BLaER1 (cell line): Measurements from ENCODE around the gene CARM1.

Experiments used
- H3K27ac ChIP-seq: shearing (Covaris generic); formaldehyde crosslinking; 2 replicates; pipeline ENCODE4 v1.8.1; 2022
- H3K27me3 ChIP-seq: shearing (Covaris generic); formaldehyde crosslinking; 2 replicates; pipeline ENCODE4 v1.8.1; 2022
- H3K36me3 ChIP-seq: shearing (Covaris generic); formaldehyde crosslinking; 2 replicates; pipeline ENCODE4 v1.8.1; 2022
- H3K4me1 ChIP-seq: shearing (Covaris generic); formaldehyde crosslinking; 2 replicates; pipeline ENCODE4 v1.8.1; 2022
- H3K4me2 ChIP-seq: shearing (Covaris generic); formaldehyde crosslinking; 2 replicates; pipeline ENCODE4 v1.8.1; 2022
- H3K4me3 ChIP-seq: shearing (Covaris generic); formaldehyde crosslinking; 2 replicates; pipeline ENCODE4 v1.8.1; 2022
- H3K9ac ChIP-seq: shearing (Covaris generic); formaldehyde crosslinking; 2 replicates; pipeline ENCODE4 v1.8.1; 2022
- H3K9me3 ChIP-seq: shearing (Covaris generic); formaldehyde crosslinking; 2 replicates; pipeline ENCODE4 v1.8.1; 2022
- H4K20me1 ChIP-seq: shearing (Covaris generic); formaldehyde crosslinking; 2 replicates; pipeline ENCODE4 v1.8.1; 2022
- Cebpa-rat ChIP-seq: shearing (Covaris generic); IDR thresholded peaks from 2 replicates; pipeline ENCODE4 v1.8.1; 2022

Gene CARM1

DNA sequence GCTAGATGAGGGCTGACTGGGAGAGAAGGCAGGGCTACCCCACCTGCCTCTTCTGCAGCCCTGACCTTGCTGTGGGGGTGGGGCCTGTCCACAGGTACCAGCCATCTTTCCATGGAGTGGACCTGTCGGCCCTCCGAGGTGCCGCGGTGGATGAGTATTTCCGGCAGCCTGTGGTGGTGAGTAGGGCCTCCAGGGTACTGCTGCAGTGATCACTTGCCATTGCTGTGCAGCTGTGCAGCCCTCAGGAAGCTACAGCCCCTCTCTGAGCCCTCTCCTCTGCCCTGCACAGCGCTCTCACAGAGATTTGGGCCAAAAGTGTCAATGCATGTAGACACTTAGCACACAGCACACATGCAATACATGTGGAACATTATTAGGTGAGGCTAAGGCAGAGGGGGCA lies 45.2 kb downstream of the CARM1 start:
- no peaks in the 10 kb centered on the region for H3K4me1 ChIP-seq
- no peak overlapping the region for H3K9ac ChIP-seq
- no peak overlapping the region for H3K27ac ChIP-seq
- no peak overlapping the region for H3K4me3 ChIP-seq
- no peak overlapping the region for H3K4me2 ChIP-seq
- no peaks in the 10 kb centered on the region for H3K9me3 ChIP-seq
- no peak for TF ChIP-seq Cebpa-rat
- peaks cover 72% of the 10 kb centered on the region for H4K20me1 ChIP-seq
- no peaks in the 10 kb centered on the region for H3K27me3 ChIP-seq
- H3K36me3 ChIP-seq = peaks cover 100% of the 10 kb centered on the region

- TF ChIP-seq Cebpa-rat = no peak
- H3K27ac ChIP-seq = no peak overlapping the region
- no peaks in the 10 kb centered on the region for H3K4me1 ChIP-seq
- H3K36me3 ChIP-seq = peaks cover 99% of the 10 kb centered on the region
- H3K4me3 ChIP-seq = no peak overlapping the region
- no peaks in the 10 kb centered on the region for H3K27me3 ChIP-seq
- peaks cover 86% of the 10 kb centered on the region for H4K20me1 ChIP-seq
- no peak overlapping the region for H3K4me2 ChIP-seq
- H3K9ac ChIP-seq = no peak overlapping the region
- H3K9me3 ChIP-seq = no peaks in the 10 kb centered on the region
Observed at GRCh38 chr19:10918359-10918758, 47.0 kb downstream of the CARM1 start.

DNA sequence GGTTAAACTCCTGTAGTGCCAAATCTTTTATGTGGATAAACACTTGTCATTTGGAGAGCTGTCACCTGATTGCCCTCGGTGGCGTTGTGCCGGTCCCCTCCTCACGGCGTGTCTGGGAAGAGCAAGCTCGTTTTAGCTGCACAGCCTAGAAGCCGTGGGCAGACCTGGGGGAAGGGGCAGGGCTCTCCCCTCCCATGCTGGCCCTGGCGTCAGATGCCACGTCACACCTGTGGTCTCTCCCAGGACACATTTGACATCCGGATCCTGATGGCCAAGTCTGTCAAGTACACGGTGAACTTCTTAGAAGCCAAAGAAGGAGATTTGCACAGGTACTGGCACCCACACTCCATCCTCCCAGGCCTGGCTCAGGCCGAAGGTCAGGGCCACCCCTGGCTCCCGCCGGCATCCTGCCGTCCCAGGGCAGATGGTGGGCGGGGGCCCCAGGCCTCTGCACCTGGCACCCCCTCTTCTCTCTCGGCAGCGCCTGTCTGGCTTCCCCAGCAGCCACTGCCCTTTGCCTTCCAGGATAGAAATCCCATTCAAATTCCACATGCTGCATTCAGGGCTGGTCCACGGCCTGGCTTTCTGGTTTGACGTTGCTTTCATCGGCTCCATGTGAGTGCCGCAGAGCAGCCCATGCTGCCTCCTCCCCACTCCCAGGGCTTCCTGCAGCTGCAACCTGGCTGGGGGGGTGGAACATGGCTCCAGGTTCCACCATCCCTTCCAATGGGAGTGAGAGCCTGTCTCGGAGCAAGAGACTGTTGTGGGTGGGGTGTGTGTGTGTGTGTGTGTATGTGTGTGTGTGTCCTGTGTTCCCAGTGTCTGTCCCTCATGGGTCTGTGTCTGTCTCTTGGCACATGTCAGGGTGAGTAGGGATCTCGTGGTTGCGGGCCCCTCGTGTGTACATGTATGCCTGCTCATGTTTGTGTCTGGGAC lies 48.3 kb downstream of the CARM1 start:
- H3K9ac ChIP-seq = no peak overlapping the region
- H3K27ac ChIP-seq = no peak overlapping the region
- H3K27me3 ChIP-seq = no peaks in the 10 kb centered on the region
- H3K9me3 ChIP-seq = no peaks in the 10 kb centered on the region
- no peak overlapping the region for H3K4me2 ChIP-seq
- no peaks in the 10 kb centered on the region for H3K4me1 ChIP-seq
- H3K4me3 ChIP-seq = no peak overlapping the region
- TF ChIP-seq Cebpa-rat = no peak
- H3K36me3 ChIP-seq = peaks cover 99% of the 10 kb centered on the region
- peaks cover 85% of the 10 kb centered on the region for H4K20me1 ChIP-seq

- Histone ChIP-seq H3K4me3 (no peak overlapping the region), H3K36me3 (peaks cover 99% of the 10 kb centered on the region), H3K4me1 (no peaks in the 10 kb centered on the region), H3K27me3 (no peaks in the 10 kb centered on the region), H4K20me1 (peaks cover 78% of the 10 kb centered on the region), H3K27ac (no peak overlapping the region), H3K9ac (no peak overlapping the region), H3K4me2 (no peak overlapping the region), H3K9me3 (no peaks in the 10 kb centered on the region)
- TF ChIP-seq Cebpa-rat = no peak
Observed at GRCh38 chr19:10920288-10920655, 48.9 kb downstream of the CARM1 start.

DNA sequence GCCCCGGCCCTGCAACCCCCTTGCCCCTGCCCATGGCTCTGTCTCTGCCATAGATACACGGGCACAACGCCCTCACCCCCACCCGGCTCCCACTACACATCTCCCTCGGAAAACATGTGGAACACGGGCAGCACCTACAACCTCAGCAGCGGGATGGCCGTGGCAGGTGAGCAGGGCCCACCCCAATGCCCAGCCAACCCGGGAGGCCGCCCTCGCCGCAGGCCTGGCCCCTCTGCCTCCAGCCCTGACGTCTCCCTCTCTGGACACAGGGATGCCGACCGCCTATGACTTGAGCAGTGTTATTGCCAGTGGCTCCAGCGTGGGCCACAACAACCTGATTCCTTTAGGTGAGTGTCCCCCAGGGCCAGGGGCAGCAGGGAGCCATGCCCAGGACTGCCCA lies 49.4 kb downstream of the CARM1 start:
- H3K4me2 ChIP-seq = no peak overlapping the region
- no peaks in the 10 kb centered on the region for H3K9me3 ChIP-seq
- H3K9ac ChIP-seq = no peak overlapping the region
- peaks cover 73% of the 10 kb centered on the region for H4K20me1 ChIP-seq
- H3K4me1 ChIP-seq = no peaks in the 10 kb centered on the region
- H3K4me3 ChIP-seq = no peak overlapping the region
- H3K36me3 ChIP-seq = peaks cover 99% of the 10 kb centered on the region
- TF ChIP-seq Cebpa-rat = no peak
- H3K27me3 ChIP-seq = no peaks in the 10 kb centered on the region
- no peak overlapping the region for H3K27ac ChIP-seq

GRCh38 chr19:10921199-10921909 lies 50.0 kb downstream of the CARM1 start:
- TF ChIP-seq Cebpa-rat = no peak
- Histone ChIP-seq H4K20me1 (peaks cover 67% of the 10 kb centered on the region), H3K4me3 (no peak overlapping the region), H3K27me3 (no peaks in the 10 kb centered on the region), H3K4me2 (no peak overlapping the region), H3K27ac (no peak overlapping the region), H3K4me1 (no peaks in the 10 kb centered on the region), H3K9ac (no peak overlapping the region), H3K9me3 (no peaks in the 10 kb centered on the region), H3K36me3 (peaks cover 94% of the 10 kb centered on the region)

GRCh38 chr19:10921910-10922637 lies 50.7 kb downstream of the CARM1 start:
- H3K36me3 ChIP-seq = peaks cover 86% of the 10 kb centered on the region
- TF ChIP-seq Cebpa-rat = no peak
- no peak overlapping the region for H3K4me3 ChIP-seq

DNA sequence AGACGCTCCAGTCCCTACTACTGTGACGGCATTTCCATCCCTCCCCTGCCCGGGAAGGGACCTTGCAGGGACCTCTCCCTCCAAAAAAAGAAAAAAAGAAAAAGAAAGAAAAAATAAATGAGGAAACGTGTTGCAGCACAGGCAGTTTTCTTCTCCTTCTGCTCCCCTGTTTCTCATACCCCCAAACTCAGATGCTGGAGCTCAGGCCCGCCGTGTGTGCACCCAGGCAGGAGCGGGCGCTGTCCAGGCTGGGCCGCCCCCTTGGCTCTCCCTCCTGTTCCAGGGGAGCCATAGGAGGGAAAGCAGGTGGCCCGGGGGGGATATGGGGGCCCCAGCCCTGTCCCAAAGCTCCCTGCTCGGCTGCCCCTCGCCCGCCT lies 51.3 kb downstream of the CARM1 start:
- TF ChIP-seq Cebpa-rat = no peak
- Histone ChIP-seq H3K4me3 (no peak overlapping the region), H4K20me1 (peaks cover 61% of the 10 kb centered on the region), H3K4me2 (no peak overlapping the region), H3K27ac (no peak overlapping the region), H3K9me3 (no peaks in the 10 kb centered on the region), H3K4me1 (peaks cover 8% of the 10 kb centered on the region), H3K27me3 (no peaks in the 10 kb centered on the region), H3K36me3 (peaks cover 81% of the 10 kb centered on the region), H3K9ac (no peak overlapping the region)

More at GRCh38 chr19:10921910-10922637, 50.7 kb downstream of the CARM1 start:
- Histone ChIP-seq H3K27ac (no peak overlapping the region), H3K4me1 (peaks cover 2% of the 10 kb centered on the region; the same call in 1 of the 2 replicates), H3K27me3 (no peaks in the 10 kb centered on the region), H4K20me1 (peaks cover 61% of the 10 kb centered on the region), H3K4me2 (no peak overlapping the region), H3K9ac (no peak overlapping the region), H3K9me3 (no peaks in the 10 kb centered on the region)

- Histone ChIP-seq H3K4me3 (no peak overlapping the region), H3K27me3 (no peaks in the 10 kb centered on the region), H4K20me1 (peaks cover 58% of the 10 kb centered on the region), H3K9ac (no peak overlapping the region), H3K4me1 (peaks cover 12% of the 10 kb centered on the region), H3K4me2 (no peak overlapping the region), H3K9me3 (no peaks in the 10 kb centered on the region), H3K36me3 (peaks cover 72% of the 10 kb centered on the region), H3K27ac (no peak overlapping the region)
- no peak for TF ChIP-seq Cebpa-rat
Observed at GRCh38 chr19:10923260-10924112, 52.1 kb downstream of the CARM1 start.
